ENCODE measurements around the gene PBX4. TPM values are rescaled to one million over a fixed set of nuclear protein-coding genes. Genes with fewer than 3 reads are reported as not detected.

Gene PBX4
- total RNA-seq, 1 donor from 2014 or later = 0.82 TPM

GRCh38 chr19:19656451-19657396 lies 38.2 kb upstream of the PBX4 start:
- Mint-ChIP-seq H3K36me3 (ENCODE audit: low read depth, unreplicated experiment) (peaks cover 44% of the 10 kb centered on the region), H3K9me3 (ENCODE audit: unreplicated experiment) (no peaks in the 10 kb centered on the region), H3K4me3 (ENCODE audit: unreplicated experiment) (no peak overlapping the region), H3K27me3 (ENCODE audit: unreplicated experiment) (peaks cover 15% of the 10 kb centered on the region), H3K4me1 (ENCODE audit: unreplicated experiment) (peaks cover 5% of the 10 kb centered on the region), H3K27ac (ENCODE audit: unreplicated experiment) (no peak overlapping the region)
- TF ChIP-seq CTCF (IDR thresholded peaks at IDR 0.05; ENCODE audit: unreplicated experiment) = no peak
- DNase-seq (ENCODE audit: low spot score) = no peak

GRCh38 chr19:19655641-19656343 lies 37.3 kb upstream of the PBX4 start:
- Mint-ChIP-seq H3K36me3 (ENCODE audit: low read depth, unreplicated experiment) (peaks cover 39% of the 10 kb centered on the region), H3K27me3 (ENCODE audit: unreplicated experiment) (peaks cover 12% of the 10 kb centered on the region), H3K4me1 (ENCODE audit: unreplicated experiment) (no peaks in the 10 kb centered on the region), H3K27ac (ENCODE audit: unreplicated experiment) (no peak overlapping the region), H3K4me3 (ENCODE audit: unreplicated experiment) (no peak overlapping the region), H3K9me3 (ENCODE audit: unreplicated experiment) (no peaks in the 10 kb centered on the region)
- DNase-seq (ENCODE audit: low spot score) = no peak
- TF ChIP-seq CTCF (IDR thresholded peaks at IDR 0.05; ENCODE audit: unreplicated experiment) = no peak

- no peaks in the 10 kb centered on the region for H3K9me3 Mint-ChIP-seq (ENCODE audit: unreplicated experiment)
- H3K27me3 Mint-ChIP-seq (ENCODE audit: unreplicated experiment) = peaks cover 15% of the 10 kb centered on the region
- DNase-seq (ENCODE audit: low spot score) = no peak
- H3K4me1 Mint-ChIP-seq (ENCODE audit: unreplicated experiment) = no peaks in the 10 kb centered on the region
- H3K27ac Mint-ChIP-seq (ENCODE audit: unreplicated experiment) = no peak overlapping the region
- H3K36me3 Mint-ChIP-seq (ENCODE audit: low read depth, unreplicated experiment) = peaks cover 39% of the 10 kb centered on the region
- no peak for TF ChIP-seq CTCF (IDR thresholded peaks at IDR 0.05; ENCODE audit: unreplicated experiment)
- peak overlapping the region; percentile 71 for H3K4me3 Mint-ChIP-seq (ENCODE audit: unreplicated experiment)
Measured at GRCh38 chr19:19655051-19655594, 36.6 kb upstream of the PBX4 start.

- Mint-ChIP-seq H3K36me3 (ENCODE audit: low read depth, unreplicated experiment) (peaks cover 37% of the 10 kb centered on the region), H3K4me3 (ENCODE audit: unreplicated experiment) (no peak overlapping the region), H3K4me1 (ENCODE audit: unreplicated experiment) (no peaks in the 10 kb centered on the region), H3K27ac (ENCODE audit: unreplicated experiment) (no peak overlapping the region), H3K9me3 (ENCODE audit: unreplicated experiment) (no peaks in the 10 kb centered on the region), H3K27me3 (ENCODE audit: unreplicated experiment) (peaks cover 13% of the 10 kb centered on the region)
- no peak for DNase-seq (ENCODE audit: low spot score)
- TF ChIP-seq CTCF (IDR thresholded peaks at IDR 0.05; ENCODE audit: unreplicated experiment) = no peak
Measured at GRCh38 chr19:19654441-19654840, 36.0 kb upstream of the PBX4 start.

All from endothelial cell (in vitro differentiated cells).